Measurements from ENCODE around the gene SYNM.

Gene SYNM

DNA sequence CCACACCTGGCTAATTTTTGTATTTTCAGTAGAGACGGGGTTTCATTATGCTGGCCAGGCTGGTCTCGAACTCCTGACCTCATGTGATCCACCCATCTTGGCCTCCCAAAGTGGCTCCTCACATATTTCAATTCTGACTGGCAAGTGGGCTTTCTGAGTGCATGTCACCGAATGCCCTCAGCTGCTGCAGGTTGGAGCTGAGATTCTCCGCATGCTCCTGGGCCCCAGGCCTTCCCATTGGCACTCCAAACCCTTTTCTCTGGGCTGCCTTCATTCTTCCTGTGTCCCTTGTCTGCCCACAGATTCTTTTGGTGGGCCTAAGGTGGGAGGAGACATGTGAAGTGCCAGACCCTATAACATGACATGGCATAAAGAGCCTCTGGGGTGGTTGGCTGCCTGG, 67.3 kb downstream of the SYNM start:
- no peak for DNase-seq

- no peak for DNase-seq
Observed at GRCh38 chr15:99172989-99173388, 68.1 kb downstream of the SYNM start.

DNA sequence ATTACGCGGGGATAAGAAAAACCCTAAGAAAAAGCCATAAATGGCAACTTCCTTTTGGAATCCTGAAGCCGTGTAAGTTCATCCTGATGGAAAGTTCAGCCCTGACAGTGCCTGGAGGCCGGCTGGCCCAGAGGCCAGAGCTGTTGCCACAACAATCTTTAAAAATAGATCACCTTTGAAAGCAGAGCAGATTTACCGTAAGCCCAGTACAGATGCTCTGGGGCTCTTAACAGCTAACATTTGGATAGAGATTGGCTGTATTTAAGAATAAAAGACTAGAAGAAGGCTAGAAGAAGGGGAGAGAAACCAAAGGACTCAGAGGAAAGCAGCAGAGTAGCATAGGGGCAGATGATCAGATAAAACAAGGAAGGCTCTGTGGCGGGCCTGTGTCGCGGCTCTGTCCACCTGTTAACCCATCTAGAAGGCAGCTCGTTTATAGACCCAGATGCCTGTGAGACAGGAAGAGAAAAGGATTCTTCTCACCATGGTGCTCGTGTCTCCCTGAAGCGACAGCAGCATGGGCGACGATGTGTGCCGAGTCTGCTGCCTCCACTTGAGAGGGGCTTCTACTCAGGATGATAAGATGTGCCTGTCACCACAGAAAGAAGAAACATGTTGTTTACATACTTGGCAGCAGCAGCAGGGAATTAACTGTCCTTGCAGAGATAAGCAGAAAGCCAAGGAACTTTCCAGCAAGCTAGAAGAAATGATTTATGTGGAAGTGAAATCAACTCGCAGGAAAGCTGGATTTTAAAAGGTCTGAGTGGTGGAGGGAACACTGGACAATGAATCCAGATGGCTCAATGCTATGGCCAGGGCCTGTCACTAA, 69.9 kb downstream of the SYNM start:
- no peak for DNase-seq

DNA sequence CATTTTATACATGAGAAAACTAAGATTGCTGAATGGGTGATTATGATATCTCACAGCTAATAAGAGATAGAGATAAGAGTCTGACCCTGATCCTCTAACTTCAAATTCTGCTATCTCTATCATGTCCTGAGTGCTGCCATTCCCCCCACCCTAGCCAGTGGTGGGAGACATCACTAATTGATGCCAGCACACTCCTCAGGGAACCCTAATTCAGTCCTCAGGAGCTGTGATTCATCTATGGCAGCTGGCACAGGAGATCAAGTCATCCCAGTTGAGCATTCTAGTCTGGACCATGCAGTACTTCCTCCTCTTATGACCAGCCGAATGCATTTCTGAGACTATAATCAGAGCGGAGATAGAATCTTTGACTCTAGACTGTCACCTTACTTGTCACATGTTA, 71.9 kb downstream of the SYNM start:
- DNase-seq, result no peak

GRCh38 chr15:99177679-99178078, 72.8 kb downstream of the SYNM start:
- DNase-seq, result no peak

GRCh38 chr15:99180086-99180963, 75.4 kb downstream of the SYNM start:
- DNase-seq, result no peak

DNA sequence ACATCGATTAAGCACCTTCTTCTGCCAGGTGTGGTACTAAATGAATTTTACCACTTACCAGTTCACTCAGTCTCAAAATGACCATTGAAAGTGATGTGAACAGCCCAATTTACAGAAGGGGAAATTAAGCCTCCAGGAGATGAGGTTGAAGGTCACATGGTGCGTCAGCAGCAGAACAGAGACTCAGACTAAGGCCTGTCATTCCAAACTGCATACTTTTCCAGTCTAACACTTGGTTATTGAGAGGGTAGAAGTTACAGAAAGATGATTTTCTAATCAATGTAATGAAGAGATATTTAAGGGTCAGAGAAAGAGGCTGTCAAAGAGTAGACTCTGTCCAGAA, 76.1 kb downstream of the SYNM start:
- no peak for DNase-seq

- no peak for DNase-seq
Observed at GRCh38 chr15:99181545-99181971, 76.7 kb downstream of the SYNM start.

DNA sequence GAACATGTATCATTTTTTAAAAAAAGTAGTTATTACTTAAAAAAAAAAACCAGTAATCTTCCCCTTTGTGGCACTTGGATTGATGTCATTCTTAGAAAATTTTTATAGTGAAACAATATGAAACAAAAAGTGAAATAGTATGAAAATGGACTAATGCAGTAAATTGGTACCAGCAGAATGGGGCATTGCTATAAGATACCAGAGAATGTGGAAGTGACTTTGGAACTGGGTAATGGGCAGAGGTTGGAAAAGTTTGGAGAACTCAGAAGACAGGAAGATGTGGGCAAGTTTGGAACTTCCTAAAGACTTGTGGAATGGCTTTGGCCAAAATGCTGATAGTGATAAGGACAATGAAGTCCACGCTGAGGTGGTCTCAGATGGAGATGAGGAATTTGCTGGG, 77.9 kb downstream of the SYNM start:
- no peak for DNase-seq
